Muscle of leg (tissue), 11 donors: ENCODE results near the gene GPR141. TPM values are rescaled to one million over a fixed set of nuclear protein-coding genes. Genes with fewer than 3 reads are reported as not detected.
"Not testable (repeated sequence)": the region's sequence is repeated elsewhere in the genome, so short reads cannot be mapped to it uniquely, and the experiment has no call there.

Experiments used
- DNase-seq: peaks from one replicate; pipeline ENCODE4 v3.0.0; 2013
- H3K27ac ChIP-seq: one replicate; pipeline ENCODE4 v1.5.1; 2013; ENCODE audit warnings: mild to moderate bottlenecking, low read length, control low read depth
- H3K27me3 ChIP-seq: one replicate; pipeline ENCODE4 v1.6.1; 2013; ENCODE audit warnings: low read length; ENCODE audit not compliant: control insufficient read depth, insufficient read depth
- H3K36me3 ChIP-seq: one replicate; pipeline ENCODE4 v1.6.1; 2013; ENCODE audit warnings: low read length; ENCODE audit not compliant: control insufficient read depth, insufficient read depth
- H3K4me1 ChIP-seq: one replicate; pipeline ENCODE4 v1.6.1; 2013; ENCODE audit warnings: low read length; ENCODE audit not compliant: control insufficient read depth, insufficient read depth
- H3K4me3 ChIP-seq: one replicate; pipeline ENCODE4 v1.5.1; 2013; ENCODE audit warnings: low read length, control low read depth
- H3K9me3 ChIP-seq: replicated peaks from 2 replicates; pipeline ENCODE4 v1.6.1; 2013; ENCODE audit warnings: low read depth, low read length; ENCODE audit not compliant: control insufficient read depth
- WGBS: methylation state at CpG from one replicate; pipeline ENCODE4 v1.1.5; 2013; ENCODE audit warnings: missing lambda C conversion rate; ENCODE audit not compliant: insufficient coverage; 5-methylcytosine and 5-hydroxymethylcytosine counted together
- polyA plus RNA-seq, 8 donors: library from polyadenylated mRNA; unstranded; fragments of 120-200 nt; gene quantifications; one replicate each; pipeline versions ENCODE4 v1.2.1 to v1.2.3, GENCODE V29; 2013; ENCODE audit warnings: inconsistent platforms in 1 of 8, low replicate concordance in 1 of 8; ENCODE audit not compliant: insufficient read length in 8 of 8, insufficient read depth in 1 of 8
- total RNA-seq: library from RNA; stranded (reverse); fragments of 120-200 nt; gene quantifications from one replicate; pipeline ENCODE4 v1.2.4, GENCODE V29; 2013

GPR141 gene
- total and polyA plus RNA-seq, 9 donors, result 0.16 to 0.66 (median 0.50) TPM; not detected in 1

DNA sequence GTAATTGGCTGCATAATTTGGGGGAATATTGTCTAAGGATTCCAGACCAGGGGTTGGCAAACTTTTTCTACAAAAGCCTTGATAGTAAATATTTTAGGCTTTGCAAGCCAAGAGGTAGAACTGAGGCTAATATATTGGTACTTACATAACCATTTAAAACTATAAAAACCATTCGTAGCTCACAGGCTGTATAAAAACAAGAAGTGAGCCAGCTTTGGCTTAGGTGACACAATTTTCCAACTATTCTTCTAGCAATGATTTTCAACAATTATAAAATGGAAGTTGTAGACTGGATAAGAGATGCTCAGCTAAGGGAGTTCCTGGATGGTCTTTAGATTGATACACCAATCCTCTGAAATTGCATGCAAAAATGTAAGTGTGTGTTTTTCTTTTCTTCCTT is 1.4 kb downstream of the GPR141 start:
- Histone ChIP-seq H3K27me3 (no peaks in the 10 kb centered on the region), H3K4me3 (no peak overlapping the region), H3K27ac (no peak overlapping the region), H3K4me1 (no peaks in the 10 kb centered on the region), H3K36me3 (no peaks in the 10 kb centered on the region), H3K9me3 (no peaks in the 10 kb centered on the region)
- DNase-seq, result peak; percentile 25
- no CpG with 5 or more reads among the region's 1 CpG for WGBS

DNA sequence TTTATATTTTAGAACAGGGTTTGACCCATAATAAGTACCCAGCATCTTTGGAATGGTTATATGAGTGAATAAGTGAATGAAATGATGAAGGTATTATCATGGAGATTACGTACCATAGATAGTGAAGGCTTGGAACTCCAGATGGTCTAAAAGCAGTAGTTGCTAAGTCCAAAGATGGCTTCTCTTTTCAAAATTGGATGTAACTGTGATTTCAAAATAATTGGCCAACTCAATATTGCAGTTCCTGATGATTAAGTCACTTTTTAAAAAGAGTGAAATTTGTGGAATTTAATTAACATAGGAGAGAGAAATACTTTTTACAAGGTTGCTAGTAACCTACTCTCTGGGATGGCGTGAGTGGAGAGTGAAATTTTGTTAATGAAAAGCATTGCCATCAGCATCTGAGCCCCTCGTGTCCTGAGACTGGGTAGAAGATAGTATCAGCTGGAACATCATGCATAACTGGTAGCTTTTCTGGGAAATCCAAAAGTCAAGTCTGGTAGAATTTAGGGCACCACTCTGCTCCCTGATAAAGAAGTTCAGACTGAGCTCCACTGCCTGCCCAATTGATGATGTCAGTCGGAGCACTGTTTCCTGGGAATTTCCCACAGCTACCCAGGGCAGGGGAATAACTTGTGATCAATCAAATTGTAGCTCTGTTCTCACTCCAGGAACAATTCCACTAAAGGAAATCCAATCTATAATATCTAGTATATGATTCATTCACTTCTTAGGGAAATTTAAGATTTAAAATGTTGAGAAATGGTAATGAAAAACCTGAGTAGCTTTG is 3.2 kb downstream of the GPR141 start:
- H3K4me3 ChIP-seq, result no peak overlapping the region
- H3K27ac ChIP-seq, result no peak overlapping the region
- no peaks in the 10 kb centered on the region for H3K36me3 ChIP-seq
- WGBS, result 87% methylated on average over 2 of the region's 4 CpGs
- no peaks in the 10 kb centered on the region for H3K4me1 ChIP-seq
- H3K27me3 ChIP-seq, result no peaks in the 10 kb centered on the region
- no peaks in the 10 kb centered on the region for H3K9me3 ChIP-seq
- no peak for DNase-seq

DNA sequence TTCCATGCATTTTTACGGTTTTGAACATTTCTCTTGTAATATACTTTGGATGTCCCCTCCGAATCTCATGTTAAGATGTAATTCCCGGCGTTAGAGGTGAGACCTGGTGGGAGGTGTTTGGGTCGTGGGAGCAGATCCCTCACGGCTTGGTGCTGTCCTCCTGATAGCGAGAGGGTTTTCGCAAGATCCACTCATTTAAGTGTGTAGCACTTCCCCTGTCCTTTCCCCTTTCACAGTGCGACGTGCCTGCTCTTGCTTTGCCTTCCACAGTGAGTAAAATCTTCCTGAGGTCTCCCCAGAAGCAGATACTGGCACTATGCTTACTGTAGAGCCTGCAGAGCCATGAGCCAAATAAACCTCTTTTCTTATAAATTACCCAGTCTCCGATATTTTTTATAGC is 6.6 kb downstream of the GPR141 start:
- DNase-seq, result peak; percentile 22
- WGBS, result 77% methylated on average over 10 of the region's 11 CpGs
- Histone ChIP-seq H3K9me3 (no peaks in the 10 kb centered on the region), H3K27me3 (no peaks in the 10 kb centered on the region), H3K27ac (no peak overlapping the region), H3K4me3 (no peak overlapping the region), H3K4me1 (no peaks in the 10 kb centered on the region), H3K36me3 (no peaks in the 10 kb centered on the region)

GRCh38 chr7:37694208-37695094 is 10.9 kb downstream of the GPR141 start:
- no peaks in the 10 kb centered on the region for H3K9me3 ChIP-seq
- peak; percentile 22 for DNase-seq
- H3K27me3 ChIP-seq, result no peaks in the 10 kb centered on the region
- no peak overlapping the region for H3K4me3 ChIP-seq
- H3K36me3 ChIP-seq, result no peaks in the 10 kb centered on the region
- WGBS, result 59% methylated on average over 4 of the region's 4 CpGs
- H3K4me1 ChIP-seq, result no peaks in the 10 kb centered on the region
- H3K27ac ChIP-seq, result no peak overlapping the region

GRCh38 chr7:37698276-37698675 is 14.7 kb downstream of the GPR141 start:
- DNase-seq, result no peak
- H3K4me3 ChIP-seq, result no peak overlapping the region
- H3K9me3 ChIP-seq, result no peaks in the 10 kb centered on the region
- H3K27me3 ChIP-seq, result no peaks in the 10 kb centered on the region
- 81% methylated on average over 3 of the region's 4 CpGs for WGBS
- no peaks in the 10 kb centered on the region for H3K4me1 ChIP-seq
- no peak overlapping the region for H3K27ac ChIP-seq
- no peaks in the 10 kb centered on the region for H3K36me3 ChIP-seq

- no peak for DNase-seq
- Histone ChIP-seq H3K4me3 (no peak overlapping the region), H3K27me3 (no peaks in the 10 kb centered on the region), H3K9me3 (no peaks in the 10 kb centered on the region), H3K36me3 (no peaks in the 10 kb centered on the region), H3K4me1 (no peaks in the 10 kb centered on the region), H3K27ac (no peak overlapping the region)
- no CpG with 5 or more reads among the region's 2 CpGs for WGBS
Measured at GRCh38 chr7:37698782-37699181, 15.2 kb downstream of the GPR141 start.

DNA sequence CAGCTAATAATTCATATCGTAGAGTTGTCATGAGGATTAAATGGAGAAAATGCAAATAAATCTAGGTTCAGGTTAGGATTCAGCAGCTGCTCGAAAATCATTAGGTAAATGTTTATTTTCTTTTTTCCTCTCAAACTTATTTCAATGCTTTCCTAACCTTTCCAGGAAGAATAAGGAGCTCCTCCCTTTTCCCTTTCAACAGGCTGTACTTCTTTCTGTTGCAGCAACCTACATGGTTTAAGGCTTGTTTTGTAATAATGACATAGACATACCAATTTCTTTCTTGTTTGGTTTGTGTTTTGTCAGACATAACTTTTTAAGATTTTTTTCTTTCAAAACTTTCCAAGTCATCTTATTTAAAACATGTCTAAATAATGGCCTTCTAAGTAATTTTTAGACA is 18.2 kb downstream of the GPR141 start:
- H3K4me3 ChIP-seq, result no peak overlapping the region
- no CpG with 5 or more reads among the region's 2 CpGs for WGBS
- H3K9me3 ChIP-seq, result no peaks in the 10 kb centered on the region
- DNase-seq, result no peak
- H3K4me1 ChIP-seq, result peaks cover under 1% of the 10 kb centered on the region
- no peaks in the 10 kb centered on the region for H3K36me3 ChIP-seq
- H3K27me3 ChIP-seq, result no peaks in the 10 kb centered on the region
- H3K27ac ChIP-seq, result no peak overlapping the region

DNA sequence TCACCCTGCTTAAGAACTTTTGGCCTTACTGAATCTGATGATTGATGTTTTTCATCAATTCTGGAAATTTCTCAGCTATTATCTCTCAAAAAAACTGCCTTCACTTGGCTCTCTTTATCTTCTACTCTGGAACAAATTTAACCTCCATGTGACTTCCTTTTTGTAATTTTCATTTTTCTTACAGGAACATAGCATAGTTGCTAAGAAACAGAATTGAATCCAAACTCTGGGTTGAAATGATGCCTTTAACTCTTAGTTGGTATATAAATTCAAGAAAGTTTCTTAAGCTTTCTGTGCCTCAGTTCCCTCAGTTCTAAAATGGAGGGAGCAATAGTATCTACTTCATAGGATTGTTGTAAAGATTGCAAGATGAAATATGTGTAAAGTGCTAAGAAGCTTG is 19.8 kb downstream of the GPR141 start:
- Histone ChIP-seq H3K4me1 (peaks cover 3% of the 10 kb centered on the region), H3K9me3 (no peaks in the 10 kb centered on the region), H3K4me3 (no peak overlapping the region), H3K27me3 (no peaks in the 10 kb centered on the region), H3K27ac (no peak overlapping the region), H3K36me3 (no peaks in the 10 kb centered on the region)
- DNase-seq, result peak; percentile 57

- H3K36me3 ChIP-seq, H3K4me1 ChIP-seq, H3K27ac ChIP-seq, DNase-seq, H3K9me3 ChIP-seq, H3K4me3 ChIP-seq, H3K27me3 ChIP-seq: not testable (repeated sequence)
- whole genome bisulfite sequencing, result no CpG with 5 or more reads among the region's 4 CpGs
Measured at GRCh38 chr7:37704328-37704833, 20.8 kb downstream of the GPR141 start.

GRCh38 chr7:37705976-37706375 is 22.4 kb downstream of the GPR141 start:
- DNase-seq, result no peak
- no peak overlapping the region for H3K4me3 ChIP-seq
- no peaks in the 10 kb centered on the region for H3K36me3 ChIP-seq
- no peaks in the 10 kb centered on the region for H3K27me3 ChIP-seq
- H3K27ac ChIP-seq, result no peak overlapping the region
- H3K9me3 ChIP-seq, result no peaks in the 10 kb centered on the region
- H3K4me1 ChIP-seq, result peaks cover 3% of the 10 kb centered on the region
- 90% methylated on average over 5 of the region's 6 CpGs for WGBS
